Subcutaneous adipose tissue (tissue), 4 donors: ENCODE data around the gene UAP1L1. TPM values are rescaled to one million over a fixed set of nuclear protein-coding genes. Genes with fewer than 3 reads are reported as not detected.

Experiments
- total RNA-seq, 4 donors: library from RNA; depleted of rRNA; stranded (reverse); fragments of >200 nt; gene quantifications; one replicate each; pipeline ENCODE4 v1.1.0, GENCODE V29; 2016
- TF ChIP-seq, protein P1 (sequence below): fragments of 450-650 bp; IDR thresholded peaks from one replicate; pipeline ENCODE4 v1.5.1; 2016; ENCODE audit warnings: low read depth, mild to moderate bottlenecking, control low read depth, antibody characterized with exemption, moderate library complexity

UAP1L1 gene
- total RNA-seq, 4 donors from 2014 or later = 6.7 to 14.8 (median 11.2) TPM

DNA sequence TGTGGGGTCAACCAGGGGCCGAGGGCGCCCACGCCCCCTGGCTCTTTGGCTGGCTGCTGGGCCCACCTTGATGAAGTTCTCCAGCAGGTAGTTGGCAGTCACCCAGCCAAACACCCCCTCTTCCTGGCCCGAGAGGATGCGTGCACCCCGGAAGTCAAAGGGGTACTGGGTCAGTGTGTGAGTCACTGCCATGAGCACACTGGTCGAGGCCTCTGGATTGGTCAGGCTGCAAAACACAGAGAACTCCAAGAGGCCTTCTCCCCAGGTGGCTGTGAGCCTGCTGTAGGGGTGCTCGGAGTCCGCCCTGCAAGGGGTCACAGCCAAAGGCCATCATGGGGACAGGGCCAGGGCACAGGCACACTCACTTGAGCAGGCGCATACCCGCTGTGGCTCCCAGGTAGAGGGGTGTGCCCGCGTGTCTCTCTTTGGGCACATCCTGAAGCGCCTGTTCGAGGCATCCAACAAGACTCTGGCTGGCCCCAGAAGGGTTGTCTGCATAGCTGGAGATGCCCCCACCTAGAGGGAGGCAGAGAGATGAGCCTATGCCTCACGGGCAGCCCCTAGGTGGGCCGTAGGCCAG, 26.1 kb upstream of the UAP1L1 start:
- TF ChIP-seq, protein P1, sequence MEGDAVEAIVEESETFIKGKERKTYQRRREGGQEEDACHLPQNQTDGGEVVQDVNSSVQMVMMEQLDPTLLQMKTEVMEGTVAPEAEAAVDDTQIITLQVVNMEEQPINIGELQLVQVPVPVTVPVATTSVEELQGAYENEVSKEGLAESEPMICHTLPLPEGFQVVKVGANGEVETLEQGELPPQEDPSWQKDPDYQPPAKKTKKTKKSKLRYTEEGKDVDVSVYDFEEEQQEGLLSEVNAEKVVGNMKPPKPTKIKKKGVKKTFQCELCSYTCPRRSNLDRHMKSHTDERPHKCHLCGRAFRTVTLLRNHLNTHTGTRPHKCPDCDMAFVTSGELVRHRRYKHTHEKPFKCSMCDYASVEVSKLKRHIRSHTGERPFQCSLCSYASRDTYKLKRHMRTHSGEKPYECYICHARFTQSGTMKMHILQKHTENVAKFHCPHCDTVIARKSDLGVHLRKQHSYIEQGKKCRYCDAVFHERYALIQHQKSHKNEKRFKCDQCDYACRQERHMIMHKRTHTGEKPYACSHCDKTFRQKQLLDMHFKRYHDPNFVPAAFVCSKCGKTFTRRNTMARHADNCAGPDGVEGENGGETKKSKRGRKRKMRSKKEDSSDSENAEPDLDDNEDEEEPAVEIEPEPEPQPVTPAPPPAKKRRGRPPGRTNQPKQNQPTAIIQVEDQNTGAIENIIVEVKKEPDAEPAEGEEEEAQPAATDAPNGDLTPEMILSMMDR = no peak

DNA sequence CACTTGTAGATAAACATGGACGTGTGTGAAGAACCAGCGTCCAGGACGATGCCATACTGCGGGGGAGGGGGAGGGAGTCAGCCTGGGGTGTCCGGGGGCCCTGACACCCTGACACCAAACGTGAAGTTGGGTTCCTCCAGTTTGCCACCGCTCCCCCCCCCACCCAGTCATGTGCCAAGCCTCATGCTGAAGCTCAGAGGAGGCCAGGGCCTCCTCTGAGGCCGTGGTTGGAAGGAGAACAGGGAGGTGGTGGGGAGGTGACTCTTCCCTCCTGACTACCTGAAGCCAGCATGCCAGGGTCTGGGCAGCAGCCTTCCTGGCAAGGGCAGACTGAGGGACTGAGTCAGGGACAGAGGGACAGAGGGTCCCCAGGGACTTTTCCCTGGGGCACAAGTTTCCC, 25.0 kb upstream of the UAP1L1 start:
- TF ChIP-seq, protein P1 = no peak

DNA sequence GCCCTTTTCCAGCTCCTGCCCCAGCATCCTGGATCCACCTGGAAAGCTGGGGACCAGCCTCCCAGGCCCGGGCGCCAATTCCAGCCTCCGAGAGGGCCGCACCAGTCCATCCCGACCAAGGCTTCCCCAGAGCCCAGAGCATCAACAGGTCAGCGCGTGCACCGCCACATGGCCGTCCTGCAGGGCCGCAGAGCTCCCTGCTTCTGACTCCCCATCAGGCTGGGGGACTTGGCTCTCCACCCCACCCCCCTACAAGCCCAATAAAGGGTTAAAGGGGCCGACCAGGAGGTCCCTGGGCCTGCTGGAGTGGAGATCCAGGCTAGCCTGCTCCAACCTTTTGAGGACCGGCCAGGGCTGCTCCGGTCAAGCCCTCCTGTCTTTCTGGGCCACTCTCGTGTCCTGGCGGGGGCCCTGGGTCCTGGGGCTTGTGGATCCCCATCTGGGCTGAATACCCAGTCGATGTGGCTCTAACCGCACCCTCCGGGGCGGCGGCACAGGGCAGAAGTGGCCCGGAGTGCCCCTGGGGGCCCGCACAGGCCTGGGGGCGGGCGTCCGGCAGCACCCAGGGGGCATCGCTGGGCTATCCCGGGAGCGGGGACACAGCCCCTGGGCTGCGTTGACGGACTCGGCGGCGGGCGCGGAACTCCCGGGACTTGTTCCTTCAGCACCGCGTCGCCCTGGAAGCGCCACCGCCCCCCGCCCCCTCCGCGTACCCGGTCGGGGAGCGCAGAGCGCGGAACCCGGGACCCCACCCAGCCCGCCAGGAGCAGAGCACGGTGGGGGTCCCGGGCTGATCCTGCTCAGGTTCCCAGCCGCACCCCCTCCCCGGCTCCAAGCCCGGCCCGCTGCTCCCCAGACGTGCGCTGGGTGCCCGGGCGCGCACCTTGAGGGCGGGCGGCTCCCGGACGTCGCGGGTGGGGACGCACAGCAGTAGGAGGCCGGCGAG, 24.0 kb upstream of the UAP1L1 start:
- TF ChIP-seq, protein P1 = no peak

DNA sequence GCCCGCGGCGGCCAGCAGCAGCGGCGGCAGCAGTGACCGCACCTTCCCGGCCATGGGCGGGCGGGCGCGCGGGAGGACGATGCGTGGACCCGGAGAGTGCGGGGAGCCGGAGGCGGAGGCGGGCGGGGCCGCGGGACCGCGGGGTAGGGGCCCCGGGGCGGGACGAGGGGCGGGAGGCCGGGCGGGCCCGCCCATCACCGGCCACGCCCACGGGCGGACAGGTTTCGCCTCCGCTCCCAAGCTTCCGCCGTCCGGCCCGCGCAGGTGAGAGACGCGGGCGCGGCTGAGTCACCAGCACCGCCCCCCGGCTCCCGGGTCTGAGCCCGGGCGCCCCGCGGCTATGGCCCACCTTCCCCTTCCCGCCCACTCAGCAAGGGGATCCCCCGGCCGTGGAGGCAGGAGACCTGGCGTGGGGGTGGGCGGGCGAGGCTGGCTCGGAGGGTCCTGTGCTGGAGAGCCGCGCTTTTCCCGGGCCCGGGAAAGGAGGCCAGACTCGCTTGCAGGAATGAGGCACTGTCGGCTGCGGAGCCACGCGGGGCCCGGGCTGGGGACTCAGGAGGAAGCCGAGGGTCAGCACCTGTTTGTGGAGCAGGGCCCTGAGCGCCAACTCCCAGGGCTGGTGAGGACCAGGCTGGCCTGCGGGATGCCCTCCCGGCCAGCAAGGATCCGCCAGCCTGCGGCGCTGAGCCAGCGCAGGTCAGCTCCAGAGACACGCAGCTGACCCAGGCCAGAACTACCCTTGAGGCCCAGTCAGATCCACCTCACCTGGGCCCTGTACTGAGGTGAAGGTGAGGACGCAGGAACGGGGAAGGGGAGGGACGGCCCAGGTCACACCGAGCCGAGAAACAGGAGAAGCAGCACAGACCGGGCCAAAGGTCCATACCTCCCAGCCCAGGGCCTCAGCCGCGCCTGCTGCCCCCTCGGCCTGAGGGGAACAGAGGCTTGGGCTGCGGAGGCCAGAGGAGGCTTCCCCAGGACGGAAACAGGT, 23.1 kb upstream of the UAP1L1 start, which contains the start of gene ENTPD2:
Gene ENTPD2, minus strand, starts transcription at position 118 of the 988 bp plus-strand sequence. Its CDS starts 64 bp downstream, at position 54.
- TF ChIP-seq, protein P1 = no peak

DNA sequence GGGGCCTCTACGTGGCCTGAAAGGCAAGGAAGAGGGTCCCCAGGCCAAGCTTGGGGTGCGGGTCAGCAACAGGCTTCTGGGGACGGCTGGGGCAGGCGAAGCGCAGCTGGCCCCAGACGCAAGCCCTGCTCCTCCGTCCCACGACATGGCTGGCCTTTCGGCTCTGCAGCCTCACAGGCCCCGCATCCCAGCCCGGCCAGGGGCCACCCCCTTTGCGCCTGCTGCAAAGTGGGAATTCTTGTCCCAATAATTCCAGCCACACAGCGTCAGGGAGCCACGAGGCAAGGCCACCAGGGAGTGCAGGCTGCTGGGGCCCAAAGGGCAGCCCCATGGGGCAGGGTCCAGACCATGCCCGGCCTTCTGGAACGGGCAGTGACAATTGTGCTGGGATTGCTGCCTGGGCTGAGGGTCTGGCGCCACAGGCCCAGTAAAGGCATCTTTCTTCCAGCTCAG, 22.4 kb upstream of the UAP1L1 start:
- TF ChIP-seq, protein P1 = no peak

DNA sequence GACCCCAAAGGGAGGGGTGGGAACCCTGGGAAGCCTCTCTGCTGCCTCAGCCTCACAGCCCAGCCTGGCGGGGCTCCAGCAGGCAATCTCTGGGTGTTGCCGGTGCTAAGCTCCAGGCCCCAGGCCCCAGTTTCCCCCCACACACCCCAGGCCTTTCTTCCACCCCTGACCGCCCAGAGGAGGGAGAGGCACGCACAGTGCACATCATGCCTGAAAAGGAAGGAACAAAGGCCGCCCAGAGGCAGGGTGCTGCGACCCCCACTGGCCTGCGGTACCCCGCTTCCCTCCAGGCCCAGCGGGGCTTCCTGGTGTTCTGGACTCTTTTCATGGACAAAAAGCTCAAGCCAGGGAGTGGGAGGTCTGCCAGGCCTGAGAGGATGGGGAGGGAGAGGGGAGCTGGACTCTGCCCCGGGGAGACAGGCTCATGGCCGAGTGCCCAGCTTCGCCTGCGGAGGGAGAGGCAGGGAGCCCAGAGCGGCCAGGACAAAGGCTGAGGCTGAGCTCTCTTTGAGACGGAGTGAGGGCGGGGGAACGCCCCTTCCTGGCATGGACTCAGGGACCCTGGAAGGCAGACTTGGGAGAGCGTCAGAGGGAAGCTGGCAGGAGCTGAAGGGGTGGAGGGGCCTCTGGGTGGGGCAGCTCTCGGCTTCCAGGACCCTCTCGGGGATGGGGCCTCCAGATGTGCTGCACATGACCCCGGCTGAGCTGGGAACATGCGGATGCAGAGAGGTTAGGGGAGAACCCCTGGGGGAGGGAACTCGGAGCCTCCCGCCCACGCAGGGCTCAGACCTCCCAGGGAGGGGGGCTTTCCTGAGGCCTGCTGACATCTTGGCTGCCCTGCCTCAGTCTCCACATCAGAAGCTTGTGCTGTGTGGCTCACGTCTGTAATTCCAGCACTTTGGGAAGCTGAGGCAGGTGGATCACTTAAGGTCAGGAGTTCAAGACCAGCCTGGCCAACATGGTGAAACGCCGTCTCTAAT, 21.6 kb upstream of the UAP1L1 start:
- TF ChIP-seq, protein P1 = no peak
